Kidney glomerular epithelial cell (primary cell): Measurements from ENCODE around the gene RPL3.

Experiments
- DNase-seq: peaks from one replicate; lab custom pipeline; 2025; lab: John Stamatoyannopoulos, UW

The RPL3 gene

DNA sequence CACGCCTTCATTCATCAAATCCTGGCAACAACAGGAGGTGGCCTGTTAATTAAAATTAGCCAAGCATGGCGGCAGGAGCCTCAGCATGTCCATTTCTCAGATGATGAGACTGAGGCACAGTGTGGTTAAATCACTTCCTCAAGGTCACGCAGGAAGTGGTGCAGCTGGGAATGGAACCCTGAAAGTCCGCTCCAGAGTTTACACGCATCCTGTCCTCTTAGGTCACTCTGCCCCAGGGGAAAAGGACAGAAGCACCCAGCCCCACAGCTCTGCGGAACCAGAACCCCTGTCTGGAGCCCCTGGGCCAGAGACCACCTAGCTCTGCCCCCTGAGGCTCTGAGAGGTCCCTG, 19.6 kb downstream of the RPL3 start:
- no peak for DNase-seq

DNA sequence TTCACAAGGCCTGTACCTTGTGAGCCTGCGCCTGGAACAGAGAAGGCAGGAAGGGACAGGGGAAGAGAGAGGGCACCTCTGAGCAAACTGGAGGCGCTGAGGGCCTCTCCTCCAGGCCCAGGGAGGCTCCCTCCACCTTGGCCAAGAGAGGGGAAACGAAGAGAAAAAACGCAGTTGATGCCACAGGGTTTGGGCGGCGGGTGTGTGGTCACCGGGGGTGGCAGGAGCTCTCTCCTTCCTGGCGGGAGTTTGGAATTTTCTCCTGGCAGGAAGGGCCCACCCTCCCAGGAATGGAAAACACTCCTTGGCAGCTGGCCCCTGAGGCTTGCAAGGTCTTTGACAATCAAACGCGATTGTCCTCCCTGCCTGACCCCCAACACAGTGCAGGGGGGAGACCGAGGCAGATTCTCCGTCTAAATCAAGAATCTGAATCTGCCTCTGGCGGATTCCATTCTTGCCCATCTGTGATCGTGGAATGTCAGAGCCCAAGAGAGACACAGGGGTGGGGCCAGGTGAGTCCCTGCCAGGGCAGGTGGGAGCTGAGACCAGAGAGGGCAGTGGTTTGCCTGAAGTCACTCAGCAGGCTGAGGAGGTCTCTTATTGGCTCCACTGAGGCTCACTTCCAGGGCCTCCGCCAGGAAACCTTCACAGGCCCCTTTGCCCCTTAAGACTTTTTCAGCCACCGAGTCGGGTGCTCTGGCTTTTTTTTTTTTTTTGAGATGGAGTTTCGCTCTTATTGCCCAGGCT, 21.0 kb downstream of the RPL3 start:
- no peak for DNase-seq

DNA sequence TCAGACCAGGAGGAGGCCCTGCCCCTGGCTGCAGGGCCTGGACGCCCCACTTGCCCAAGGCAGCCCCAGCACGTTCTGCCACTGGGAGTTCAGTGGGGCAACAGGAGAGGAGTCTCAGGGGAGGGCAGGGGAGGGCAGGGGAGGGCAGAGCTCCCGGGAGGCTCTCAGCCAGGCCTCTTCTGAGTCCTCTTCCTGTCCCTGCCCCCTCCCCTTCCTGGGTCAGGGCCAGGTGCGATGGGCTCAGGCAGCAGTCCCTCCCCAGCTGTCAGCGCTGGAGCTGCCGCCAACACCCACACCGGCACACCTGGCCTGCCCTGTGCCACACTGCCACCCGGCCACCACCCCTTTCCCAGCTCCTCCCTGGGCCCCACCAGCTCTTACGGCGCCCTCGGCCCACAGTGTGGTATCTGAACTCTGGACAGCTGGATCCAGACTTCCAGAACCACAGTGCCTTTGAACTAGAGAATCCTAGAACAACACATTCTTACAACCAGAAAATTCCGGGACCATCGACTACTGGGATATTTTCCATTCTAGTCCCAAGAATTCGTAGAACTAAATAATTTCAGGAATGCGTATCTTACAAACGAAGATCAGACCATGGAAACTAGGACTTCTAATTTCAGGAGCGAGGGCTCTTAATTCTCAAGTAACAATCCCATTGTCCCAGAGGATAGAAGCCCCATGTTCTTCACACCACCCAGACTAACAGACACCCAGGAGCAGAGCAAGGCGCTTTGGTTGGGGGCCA, 21.8 kb downstream of the RPL3 start:
- DNase-seq = peak; percentile 26

DNA sequence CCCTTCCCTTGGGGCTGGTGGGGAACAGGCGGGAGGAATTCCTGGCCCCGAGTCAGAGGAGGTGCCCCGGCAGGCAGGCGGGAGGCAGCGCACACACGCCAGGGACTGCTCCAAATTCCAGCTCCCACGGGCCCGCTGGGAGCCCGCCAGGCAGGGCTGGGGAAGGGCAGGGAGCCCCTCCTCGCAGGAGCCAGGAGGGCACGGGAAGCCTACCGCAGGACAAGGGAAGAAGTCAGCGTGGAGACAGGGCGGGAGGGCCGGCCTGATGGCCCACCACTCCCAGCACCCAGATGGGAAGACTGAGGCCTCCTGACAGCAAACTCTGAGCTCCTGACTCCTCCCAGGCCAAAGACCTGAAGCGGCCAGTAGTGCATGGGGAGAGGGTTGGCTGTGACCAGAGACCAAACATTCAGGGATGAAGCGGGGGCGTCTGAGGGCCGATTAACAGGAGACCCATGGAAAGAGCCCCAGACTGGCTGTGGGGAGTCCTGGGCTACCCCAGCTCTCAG, 22.4 kb downstream of the RPL3 start:
- DNase-seq = no peak

DNA sequence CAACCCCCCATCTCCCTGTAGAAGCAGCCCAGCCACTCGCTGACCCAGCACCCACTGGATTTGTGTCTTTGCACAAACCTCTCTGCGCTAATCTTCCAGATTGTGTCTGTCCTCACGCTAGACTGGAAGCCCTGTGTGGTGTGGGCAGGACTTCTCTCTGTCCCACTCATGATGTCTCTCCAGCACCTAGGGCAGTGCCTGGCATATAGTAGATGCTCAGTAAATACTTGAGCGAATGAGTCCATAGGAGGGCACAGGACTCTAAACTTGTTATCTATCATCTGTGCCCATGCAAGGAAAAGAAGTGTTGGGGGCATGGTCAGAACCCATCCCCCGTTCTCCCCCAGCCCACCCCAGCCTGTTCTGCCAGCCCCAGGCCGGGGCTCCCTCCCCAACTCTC, 22.9 kb downstream of the RPL3 start:
- DNase-seq = no peak

DNA sequence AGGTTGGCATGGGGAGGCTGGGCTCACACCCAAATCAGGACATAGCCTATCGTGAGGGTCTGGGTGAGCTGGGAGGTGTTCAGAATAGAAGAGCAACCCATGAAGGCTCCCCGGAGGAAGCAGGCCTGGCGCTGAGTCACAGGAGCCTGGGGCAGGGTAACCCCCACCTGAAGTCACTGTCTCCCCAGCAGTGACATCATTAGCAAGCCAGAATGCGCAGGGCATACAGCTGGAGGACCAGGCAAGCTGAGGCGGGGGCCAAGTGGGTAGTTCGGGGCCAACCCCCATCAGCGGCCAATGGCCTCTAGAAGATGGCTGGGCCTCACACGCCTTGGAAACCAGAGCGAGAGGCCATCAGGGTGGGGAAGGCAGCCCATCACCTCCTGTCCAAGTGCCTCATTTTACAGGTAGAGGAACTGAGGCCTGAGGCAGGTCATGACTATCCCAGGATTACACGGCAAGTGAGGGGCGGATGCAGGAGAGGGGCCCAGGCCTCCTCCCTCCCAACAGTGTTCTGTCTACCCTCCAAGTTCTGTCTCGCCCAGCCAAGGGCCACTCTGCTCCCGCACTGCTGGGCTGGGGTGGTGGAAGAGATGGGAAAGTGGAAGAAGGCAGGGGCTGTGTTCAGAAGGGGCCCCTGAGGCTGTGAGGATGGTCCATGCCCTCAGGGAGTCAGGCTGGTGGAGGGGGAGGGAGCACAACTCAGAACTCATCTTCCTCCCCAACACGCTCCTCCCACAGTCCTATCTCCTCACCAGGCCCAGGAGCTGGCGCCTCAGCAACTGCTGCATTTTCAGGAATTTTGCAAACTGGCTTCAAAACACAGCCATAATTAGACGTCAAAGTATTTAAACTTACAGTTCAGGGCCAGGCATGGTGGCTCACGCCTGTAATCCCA, 24.6 kb downstream of the RPL3 start:
- DNase-seq = no peak

DNA sequence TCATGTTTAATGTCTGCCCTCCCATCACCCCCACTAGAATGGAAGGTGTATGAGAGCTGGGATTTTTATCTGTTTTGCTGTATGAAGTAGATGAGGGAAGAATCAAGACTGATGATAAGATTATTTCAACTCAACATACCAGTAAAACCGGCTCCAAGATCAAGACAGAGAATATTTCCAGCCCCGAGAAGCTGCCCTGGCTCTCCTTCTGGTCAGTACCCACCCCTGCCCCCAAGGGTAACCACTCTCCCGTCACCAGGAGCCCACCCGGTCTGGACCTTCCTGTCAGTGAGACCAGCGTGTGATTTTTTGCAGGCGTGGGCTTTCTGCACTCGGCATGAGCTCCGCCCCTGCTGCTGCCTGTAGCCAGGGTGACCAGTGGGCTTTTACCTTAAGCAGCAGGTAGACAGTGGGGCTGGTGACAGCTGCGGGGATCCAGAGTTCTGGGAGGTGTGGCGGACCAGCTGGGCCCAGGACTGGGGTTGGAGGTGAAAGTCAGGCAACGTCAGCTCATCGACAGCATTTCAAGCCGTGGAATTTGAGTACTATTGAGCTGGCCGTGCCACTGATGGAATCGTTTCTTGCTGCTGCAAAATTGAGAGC, 25.6 kb downstream of the RPL3 start:
- DNase-seq = no peak

DNA sequence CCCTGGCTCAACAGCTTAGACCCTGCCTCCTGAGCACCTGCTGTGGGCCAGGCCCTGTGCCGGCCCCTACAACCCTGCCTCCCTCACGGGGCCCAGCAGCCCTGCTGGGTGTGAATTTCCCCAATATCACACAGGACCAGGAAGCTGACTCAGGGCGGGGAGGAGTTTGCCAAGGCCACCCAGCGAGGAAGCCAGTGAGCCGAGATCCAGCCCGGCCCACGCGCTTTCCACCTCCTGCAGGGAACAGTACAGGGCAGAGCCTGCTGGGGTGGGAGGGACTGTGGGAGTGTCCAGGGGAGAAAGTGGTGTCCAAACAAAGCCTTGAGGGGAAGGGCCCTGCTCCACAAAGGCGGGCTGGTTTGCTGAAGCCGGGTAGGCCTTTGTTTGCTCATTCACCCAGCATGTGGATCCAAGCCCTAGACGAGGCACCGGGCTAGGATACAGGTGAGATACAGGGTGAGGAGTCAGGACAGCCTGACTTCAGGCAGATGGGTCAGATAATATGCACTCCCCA, 26.8 kb downstream of the RPL3 start:
- DNase-seq = peak; percentile 94

DNA sequence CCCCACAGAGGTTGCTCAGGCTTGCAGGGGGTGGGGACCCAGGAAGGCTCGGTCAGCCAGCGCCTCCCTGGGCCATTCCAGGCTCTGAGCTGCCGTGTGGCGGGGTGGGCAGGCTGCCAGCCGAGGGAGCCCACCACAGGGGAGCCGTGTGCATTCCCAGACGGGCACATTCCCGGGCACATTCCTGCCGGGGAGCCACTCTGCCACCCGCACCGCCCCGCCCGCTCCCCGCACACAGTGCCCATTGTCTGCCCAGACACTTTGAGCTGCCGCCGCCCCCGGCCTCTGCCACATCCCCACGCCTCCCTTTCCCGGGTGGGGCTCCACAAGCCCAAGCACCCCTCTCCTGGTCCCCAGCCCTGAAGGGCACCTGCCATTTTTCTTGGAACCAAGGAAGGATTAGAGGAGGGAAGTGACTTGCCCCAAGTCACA, 27.4 kb downstream of the RPL3 start:
- peak; percentile 57 for DNase-seq

DNA sequence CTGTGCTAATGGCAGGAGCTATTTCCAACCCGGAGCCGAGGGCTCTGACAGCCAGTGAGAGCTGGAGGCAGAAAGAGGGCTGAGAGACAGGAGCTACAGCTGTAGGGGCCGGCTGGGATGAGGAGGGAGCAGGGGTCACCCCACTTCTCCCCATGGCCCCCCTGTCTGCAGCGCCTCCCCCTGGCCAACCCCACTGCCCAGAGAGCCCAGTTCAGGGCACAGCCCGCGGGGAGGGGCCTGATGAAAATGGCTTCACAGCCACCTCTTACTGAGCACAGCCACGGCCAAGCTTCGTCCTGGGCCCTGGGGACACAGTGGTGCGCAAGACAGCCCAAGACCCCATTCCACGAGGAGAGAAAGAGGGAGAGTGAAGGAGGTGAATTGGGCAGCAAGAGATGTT, 27.9 kb downstream of the RPL3 start:
- DNase-seq = no peak

DNA sequence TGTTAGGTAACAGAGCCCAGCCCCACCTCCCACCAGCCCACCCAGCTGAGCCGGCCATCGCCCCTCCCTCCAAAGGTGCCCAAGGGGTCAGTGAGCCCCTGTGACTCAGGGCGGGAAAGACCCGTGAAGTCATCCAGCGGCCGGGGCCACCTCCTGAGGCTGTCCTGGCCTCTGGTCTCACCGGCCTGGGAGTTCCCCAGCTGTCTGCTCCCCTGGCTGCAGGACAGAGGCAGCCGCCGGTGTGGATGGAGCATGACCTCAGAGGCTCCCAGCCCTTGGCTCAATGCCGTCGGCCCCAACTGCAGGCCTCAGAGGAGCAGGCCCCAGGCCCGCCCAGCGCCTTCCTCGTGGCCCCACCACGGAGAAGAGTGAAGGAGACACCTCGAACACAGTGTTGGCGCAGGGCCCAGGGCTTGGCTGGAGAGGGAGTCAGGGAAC, 28.7 kb downstream of the RPL3 start:
- DNase-seq = peak; percentile 94

DNA sequence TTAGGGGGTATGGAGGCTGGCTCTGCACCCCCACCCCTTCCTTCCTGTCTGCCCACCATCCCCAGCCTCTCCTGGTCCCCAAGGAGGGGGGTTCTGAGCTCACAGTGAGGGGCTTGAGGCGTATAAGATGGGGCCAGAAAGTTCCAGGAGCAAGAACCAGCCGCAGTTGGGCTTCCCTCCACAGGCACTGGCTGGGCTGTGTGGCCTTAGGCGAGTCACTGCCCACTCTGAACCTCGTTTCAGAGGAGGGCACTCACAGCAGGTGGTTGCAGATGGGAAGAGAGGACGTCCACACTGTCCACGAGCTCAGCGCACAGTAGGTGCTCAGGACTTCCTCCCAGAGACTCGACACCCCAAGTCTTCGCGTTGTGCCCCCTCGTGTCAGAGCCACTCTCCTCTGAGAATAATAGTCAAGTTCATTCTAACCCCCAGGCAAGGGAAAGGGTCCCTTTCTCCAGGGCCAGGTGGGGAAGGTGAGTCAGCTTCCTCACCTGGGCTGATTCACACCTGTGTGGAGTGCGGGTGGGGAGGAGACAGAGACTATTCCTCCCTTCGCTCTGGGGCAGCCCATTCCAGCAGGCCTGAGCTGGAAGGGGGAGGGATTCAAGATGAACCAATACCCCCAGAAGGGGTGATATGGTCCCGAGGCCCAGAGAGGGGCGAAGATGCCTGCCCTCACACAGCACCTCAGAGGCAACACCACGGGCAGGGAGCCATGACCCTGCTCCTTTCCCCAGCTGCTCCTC, 29.3 kb downstream of the RPL3 start:
- peak; percentile 60 for DNase-seq

DNA sequence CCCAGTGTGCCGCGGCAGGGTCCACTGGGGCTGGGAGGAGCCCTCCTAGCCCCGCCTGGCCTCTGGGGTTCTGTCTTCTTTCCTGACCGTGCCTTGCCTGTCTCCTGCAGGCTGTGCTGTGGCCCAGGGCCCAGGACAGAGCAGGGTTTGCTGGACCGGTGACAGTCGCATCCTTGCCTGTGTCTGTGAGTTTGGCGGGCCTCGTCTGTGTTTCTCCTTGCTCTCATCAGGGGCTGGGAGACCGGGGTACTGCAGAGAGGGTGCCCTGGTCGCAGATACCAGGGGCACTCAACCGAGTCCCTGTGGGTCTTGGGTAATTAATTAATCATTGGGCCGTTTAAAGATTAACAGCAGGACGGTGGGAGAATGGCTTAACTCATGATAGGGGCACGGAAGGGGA, 29.9 kb downstream of the RPL3 start:
- peak; percentile 60 for DNase-seq

DNA sequence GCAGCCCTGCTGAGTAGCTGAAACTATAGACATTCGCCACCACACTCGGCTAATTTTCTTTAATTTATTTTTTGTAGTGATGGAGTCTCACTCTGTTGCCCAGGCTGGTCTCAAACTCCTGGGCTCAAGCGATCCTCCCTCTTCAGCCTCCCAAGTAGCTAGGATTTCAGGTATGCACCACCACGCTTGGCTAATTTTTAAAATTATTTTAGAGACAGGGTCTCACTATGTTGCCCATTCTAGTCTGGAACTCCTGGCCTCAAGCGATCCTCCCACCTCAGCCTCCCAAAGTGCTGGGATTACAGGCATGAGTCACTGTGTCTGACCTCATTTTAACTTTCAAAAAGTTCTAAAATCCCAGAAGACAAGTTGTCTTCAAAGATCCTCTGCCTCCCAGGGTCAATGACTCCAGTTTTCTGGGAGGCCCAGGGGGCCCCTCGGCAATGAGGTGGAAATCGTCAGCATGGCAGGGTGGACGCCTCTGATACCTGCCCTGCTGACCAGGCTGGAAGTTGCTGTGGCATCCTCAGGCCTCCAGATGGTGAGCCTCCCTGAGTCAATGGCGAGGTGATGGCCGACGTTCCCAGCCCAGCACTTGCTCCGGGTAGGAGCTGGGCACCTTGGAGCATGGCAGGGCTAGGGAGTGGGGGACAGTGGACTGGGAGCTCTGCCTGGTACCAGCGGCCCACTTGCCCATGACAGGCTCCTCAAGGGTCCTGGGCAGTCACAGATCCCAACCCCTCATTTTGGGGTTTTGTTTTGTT, 31.1 kb downstream of the RPL3 start:
- DNase-seq = no peak

DNA sequence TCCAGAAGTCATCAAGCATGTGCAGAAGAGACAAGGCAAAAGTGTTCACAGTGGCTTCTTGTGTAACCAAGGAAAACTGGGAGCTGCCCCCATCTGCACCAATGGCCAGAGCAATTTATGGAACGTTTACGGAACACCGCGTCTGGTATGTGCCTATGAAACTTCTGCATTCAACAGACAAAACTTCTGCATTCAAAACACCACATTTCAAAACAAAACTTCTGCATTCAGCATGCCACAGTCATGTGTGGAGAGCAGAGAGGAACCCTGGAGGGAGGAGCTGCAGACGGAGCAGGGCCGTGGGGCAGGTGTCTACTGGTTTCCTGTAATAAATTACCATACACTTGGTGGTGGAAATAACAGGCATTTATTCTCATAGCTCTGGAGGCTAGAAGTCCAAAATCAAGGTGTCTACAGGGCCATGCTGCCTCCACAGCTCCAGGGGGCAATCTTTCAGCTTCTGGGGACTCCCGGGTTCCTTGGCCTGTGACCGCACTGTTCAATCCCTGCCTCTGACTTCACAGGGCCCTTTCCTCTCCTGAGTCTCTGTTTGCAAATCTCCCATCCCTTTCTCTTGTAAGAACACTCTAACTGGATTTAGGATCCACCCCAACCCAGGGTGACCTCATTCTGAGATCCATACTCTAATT, 32.2 kb downstream of the RPL3 start:
- DNase-seq = peak; percentile 89

DNA sequence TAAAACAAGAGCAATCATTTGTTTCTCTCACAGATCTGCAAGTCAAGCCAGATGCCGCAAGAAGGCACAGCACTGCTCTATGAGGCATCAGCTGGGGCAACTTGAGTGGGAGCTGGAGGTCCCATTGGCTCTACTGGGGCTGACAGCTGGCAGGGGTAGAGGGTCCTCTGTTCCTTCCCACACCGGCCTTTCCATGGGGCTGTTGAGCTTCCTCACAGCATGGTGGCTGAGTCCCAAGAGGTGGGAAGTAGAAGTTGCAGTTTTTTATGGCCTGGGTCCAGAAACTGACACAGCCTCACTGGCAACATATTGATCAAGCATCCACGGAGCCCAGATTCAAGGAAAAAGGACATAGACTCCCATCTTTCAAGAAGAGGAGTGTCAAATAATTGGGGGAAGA, 34.4 kb downstream of the RPL3 start:
- no peak for DNase-seq

DNA sequence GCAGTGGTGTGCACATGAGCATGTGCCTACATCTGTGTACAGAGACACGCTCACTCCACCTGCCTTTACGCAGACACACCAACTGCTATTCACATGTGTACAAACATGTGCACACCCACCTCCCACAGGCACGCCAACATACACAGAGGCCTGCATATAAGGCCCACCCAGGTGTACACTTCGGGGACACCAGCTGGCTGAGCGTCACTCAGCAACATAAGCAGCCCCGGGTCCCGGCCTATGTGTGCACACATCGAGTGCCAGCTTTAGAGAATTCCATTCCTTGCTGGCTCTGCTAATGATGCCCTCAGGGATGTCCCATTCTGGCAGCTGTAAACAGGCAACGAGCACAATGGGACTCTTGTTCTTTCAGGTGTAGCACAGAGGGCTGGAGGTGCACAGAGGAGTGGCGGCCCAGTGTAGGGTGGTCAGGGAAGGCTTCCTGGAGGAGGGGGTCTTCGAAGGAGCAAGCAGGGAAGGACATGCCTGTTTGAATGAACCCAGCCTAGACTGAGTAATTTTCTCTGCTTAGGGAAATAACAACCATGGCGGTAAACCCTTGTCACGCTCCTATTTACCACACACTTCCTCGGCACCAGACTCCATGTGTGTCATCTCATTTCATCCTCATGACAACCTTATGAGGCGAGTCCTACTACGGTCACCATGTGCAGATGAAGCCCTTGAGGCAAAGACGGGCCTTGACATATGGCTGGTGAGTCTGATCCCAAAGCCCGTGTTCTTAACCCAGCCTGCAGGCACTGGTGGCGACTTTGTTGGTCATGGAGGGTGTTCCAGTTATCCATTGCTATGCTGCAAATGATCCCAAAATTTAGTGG, 35.1 kb downstream of the RPL3 start:
- DNase-seq = no peak

DNA sequence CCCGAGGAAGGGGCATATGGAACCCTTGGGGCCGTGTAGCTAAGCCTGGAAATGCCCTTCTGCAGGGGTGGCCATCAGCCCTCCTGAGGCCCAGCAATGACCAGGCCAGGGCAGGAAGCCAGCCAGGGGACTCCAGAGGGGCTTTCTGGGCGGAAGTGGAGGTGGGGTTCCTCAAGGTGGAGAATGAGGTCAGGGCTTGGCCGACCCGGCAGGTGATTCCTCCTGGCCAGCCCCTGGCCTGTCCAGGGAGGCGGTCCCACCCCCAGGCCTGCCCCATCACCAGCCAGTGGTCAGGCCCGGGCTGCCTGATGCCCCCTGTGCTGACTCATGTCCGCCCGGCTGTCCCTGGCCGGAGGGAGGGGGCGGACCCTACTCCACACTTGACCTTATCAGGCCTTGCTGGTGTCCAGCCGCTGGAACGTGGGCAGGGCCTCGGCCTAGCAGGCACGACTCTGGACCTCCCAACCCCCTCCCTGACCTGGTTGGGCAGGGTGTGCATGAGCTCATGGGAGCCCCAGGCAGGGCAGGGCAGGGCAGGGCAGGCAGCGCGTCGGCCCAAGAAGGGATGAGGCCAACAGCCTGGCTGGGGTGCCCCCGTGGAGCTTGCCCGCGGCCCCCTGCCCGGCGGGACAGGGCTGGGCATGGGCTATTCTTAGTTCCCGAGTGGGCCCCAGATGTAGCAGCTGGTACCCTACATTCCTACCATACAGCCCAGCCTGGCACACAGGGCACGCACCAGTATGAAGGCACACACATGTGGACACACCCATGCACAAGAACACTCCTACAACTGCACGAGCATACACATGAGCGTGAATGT, 35.9 kb downstream of the RPL3 start:
- DNase-seq = peak; percentile 62
